Heart left ventricle (tissue), 13 donors: ENCODE results near the gene L2HGDH.

Source experiments
- POLR2A ChIP-seq, 2 donors: fragments of 450-650 bp; IDR thresholded peaks; one replicate each; pipeline ENCODE4 v1.6.1; 2017; ENCODE audit warnings: antibody characterized with exemption in 2 of 2, mild to moderate bottlenecking in 2 of 2, moderate library complexity in 2 of 2
- TF ChIP-seq, protein P1 (sequence below), 12 donors: fragments of 200-600 bp; sonication (generic) in 4 of 12; IDR thresholded peaks; one replicate each; pipeline versions ENCODE4 v1.5.0 to v1.8.0; 2018 to 2022; ENCODE audit warnings: antibody characterized with exemption in 12 of 12, mild to moderate bottlenecking in 5 of 12
- donor health status: ischemic (EF 13 %, LVEDD 7.1; RV severe dilation, severe dysfunction).
- donor health status: DM: no; HTN: yes; CAD: no.
- donor health status: DM: no; HTN: no; CAD: no.
- donor health status: ischemic (EF 25% LVEDD 6.9; RV normal size, moderate dysfunction).
- donor health status: ischemic (EF 25% LVEDD 5.7; RV mildly dilated, moderate dysfunction).
- donor health status: ischemic (EF 35%, LVEDD 5.7; RV mildly dilated, moderate dysfunction).
- donor health status: nonischemic (EF 11% LVEDD 7.7; RV severe dilation, severe dysfunction).
- donor health status: DM: yes; HTN: yes; CAD: no.
- donor health status: PGD.
- donor health status: ischemic (EF 29% LVEDD 5.4; RV normal size, mild dysfunction).
- donor health status: nonischemic (EF 23%, LVEDD 6.1; RV moderate dilation, normal function).

DNA sequence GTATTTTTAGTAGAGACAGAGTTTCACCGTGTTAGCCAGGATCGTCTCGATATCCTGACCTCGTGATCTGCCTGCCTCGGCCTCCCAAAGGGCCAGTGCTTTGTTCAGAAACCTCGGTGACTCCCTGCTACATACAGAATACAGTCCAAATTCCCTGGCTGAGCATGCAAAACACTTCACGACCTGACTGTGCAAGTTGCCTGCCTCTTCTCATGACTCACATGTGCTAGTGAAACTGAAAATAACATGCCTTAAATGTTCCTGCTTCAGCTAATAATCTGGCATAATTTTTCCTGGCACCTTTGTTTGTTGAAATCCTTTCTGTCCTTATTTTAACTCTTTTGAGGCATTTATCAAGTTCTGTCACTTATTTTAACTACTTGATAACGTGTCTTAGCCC, 8.3 kb upstream of the L2HGDH start:
- TF ChIP-seq, protein P1, sequence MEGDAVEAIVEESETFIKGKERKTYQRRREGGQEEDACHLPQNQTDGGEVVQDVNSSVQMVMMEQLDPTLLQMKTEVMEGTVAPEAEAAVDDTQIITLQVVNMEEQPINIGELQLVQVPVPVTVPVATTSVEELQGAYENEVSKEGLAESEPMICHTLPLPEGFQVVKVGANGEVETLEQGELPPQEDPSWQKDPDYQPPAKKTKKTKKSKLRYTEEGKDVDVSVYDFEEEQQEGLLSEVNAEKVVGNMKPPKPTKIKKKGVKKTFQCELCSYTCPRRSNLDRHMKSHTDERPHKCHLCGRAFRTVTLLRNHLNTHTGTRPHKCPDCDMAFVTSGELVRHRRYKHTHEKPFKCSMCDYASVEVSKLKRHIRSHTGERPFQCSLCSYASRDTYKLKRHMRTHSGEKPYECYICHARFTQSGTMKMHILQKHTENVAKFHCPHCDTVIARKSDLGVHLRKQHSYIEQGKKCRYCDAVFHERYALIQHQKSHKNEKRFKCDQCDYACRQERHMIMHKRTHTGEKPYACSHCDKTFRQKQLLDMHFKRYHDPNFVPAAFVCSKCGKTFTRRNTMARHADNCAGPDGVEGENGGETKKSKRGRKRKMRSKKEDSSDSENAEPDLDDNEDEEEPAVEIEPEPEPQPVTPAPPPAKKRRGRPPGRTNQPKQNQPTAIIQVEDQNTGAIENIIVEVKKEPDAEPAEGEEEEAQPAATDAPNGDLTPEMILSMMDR (IDR thresholded peaks at IDR 0.05), result no peak
- no peak for TF ChIP-seq POLR2A (IDR thresholded peaks at IDR 0.05)
